DMS79 (cell line): ENCODE measurements around the gene WEE2.
"Not testable (repeated sequence)": the region's sequence is repeated elsewhere in the genome, so short reads cannot be mapped to it uniquely, and the experiment has no call there.

ENCODE experiments used
- DNase-seq: peaks from one replicate; lab custom pipeline; 2025; lab: John Stamatoyannopoulos, UW

The WEE2 gene

DNA sequence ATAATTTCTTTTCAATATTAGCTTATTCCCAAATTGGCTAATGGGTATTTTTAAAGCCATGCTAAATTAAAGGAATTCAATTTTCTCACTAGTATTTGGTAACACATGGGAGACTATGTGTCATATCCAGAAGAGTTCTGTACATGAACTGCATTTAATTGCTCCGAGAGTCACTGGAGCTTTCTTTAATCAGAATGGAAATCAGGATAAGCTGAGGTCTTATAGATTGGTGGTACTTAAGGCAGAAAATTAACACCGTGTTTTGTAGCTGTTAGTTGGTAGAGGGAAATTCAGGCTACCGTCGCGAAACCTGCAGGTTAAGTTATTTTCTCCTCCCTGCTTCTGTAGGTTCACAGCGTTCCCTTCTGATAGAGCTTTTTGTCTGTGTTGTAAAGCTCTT lies at the start of gene WEE2:
TSS of gene WEE2 (plus strand) at position 3 of the 400 bp plus-strand sequence. CDS start 406 bp downstream, outside the sequence.
- no peak for DNase-seq

DNA sequence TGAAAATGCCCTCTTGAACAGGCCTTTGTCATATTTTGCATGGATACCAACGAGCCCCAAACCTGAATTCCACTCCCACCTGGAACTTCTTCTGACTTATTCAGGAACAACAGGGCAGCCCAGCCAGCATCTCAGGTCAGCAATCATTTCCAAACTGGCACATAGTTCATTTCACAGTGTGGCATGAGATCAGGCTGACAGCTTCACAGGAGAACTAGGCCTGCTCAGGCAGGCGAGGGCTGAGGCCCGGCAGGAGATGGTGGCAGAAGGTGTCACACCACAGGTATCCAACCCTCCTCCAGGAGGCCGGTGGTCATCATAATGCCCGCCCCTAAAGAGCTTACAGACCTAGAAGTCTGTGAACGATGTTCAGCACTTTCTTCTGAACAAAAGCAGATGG lies 48.7 kb upstream of the WEE2 start:
- no peak for DNase-seq

DNA sequence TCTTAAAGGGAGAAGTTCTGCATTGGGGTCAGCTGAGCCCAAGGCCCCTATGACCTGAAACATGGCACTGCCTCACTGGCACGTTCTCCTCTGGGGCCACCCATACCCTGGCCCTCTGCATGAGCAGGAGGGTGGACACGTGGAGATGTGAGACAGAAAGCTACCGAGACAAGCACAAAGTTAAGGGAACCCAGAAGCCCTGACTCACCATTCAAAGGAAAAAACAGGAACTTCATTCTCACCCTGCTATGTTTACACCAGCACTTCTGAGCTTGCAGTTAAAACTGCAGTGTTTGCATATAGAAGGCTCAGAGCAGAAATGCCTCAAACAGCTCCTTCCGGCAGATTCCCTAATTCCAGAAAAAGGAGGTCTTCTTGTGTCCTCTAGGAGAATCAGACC lies 47.9 kb upstream of the WEE2 start:
- DNase-seq = no peak

DNA sequence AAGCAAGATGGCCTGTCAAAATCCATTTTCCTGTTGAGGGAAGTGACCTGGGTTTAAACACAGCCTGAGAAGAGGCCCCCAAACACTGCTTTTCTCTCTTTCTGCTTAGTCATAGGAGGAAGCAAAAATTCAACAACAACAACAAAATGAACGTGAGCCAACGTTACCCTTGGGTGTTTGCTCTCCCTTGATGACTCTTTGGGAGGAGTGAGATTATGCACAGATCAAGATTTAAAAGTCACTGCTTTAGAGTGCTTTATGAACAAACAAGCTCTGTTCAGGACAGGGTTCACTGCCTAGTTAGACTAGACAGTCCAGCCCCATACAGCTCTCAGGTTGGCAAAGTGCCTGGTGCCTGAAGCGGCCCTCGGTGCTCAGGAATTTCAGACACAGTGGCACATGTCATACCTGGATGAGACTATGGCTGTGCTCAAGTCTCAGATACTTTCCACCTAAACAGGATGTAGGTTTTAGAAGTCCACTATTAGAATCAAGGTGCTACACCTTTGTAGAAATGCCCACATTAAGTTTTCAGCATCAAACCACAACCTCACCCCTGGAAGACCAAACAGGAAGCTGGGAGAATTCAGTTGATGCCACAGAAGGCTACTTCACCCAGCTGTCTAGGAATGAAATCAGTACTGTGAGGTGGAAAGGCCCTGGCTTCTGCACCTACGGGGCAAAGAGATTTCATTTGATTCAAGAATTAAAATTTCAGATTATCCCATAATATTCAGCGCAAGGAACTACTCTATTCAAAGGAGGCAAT lies 44.9 kb upstream of the WEE2 start:
- no peak for DNase-seq

DNA sequence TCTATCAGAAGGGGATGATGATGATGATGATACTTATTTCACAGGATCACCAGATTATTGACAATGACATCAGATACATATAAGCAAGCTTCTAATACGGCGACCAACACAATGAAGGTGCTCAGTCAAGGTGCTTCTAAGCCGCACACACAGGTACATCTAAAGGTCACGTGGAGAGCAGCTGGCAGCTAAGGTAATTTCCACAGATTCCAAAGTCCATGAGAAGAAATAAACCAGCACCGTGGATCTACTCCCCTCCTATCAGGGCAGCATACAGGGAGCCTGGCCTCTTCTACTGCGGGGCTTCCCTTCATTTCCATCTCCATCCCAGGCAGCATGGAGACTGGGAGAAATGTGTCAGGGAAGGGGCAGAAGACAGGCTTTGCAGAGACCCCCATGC lies 43.7 kb upstream of the WEE2 start:
- no peak for DNase-seq

DNA sequence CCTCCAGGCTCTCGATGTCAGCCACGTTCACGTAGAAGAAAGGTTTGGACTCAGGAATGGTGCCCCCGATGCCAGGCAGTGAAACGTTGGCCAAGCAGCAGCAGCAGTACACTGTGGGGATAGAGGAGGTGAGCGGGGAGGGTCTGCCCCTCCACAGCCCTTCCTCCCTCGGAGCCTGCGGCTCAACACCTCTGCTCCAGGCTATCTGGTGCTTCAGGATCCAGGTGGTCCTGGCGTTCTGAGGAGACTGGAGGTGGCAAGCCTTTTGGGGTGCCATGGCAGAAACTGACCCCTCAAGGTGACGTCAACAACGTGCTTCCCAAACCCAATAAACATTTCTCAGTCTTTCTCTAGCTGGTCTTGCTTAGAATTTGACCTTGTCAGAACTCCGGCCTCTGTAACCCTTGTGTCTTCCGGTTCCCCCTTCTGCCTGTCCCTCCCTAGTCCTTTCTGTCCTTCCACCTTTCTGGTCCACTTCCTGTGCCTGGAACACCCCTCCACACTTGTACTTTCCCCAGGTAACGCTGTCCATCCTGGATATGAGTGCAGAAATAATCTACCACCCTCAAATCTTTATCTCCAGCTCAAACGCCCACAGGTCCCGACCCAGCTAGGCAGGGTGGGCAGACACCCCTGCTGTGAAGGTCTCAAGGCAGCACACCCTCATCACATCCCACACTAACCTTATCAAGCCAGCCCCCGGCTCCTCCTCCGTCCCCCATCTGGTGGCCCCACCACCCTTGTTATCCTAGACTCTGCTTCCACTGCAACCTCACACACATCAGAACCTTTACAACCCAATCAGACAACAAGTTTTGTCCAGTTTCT lies 42.7 kb upstream of the WEE2 start:
- DNase-seq = no peak

DNA sequence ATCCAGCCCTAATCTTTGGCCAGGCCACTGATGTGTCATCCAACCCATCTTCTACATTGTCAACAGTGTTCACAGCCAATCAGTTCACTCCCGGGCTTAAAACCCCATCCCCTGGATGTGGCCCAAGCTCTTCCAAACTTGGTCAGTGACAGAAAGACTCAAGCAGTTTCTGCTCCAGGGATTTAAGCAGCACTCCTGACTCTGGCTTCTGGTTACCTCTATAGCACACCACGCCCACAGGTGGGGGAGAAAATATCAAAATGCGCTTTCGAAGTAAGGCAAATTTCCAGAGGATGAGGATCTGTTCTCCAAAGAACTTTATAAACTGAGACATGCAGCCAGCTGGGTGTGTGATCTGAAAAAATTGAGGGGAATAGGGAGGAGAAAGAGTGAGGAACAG lies 42.1 kb upstream of the WEE2 start:
- DNase-seq = no peak

DNA sequence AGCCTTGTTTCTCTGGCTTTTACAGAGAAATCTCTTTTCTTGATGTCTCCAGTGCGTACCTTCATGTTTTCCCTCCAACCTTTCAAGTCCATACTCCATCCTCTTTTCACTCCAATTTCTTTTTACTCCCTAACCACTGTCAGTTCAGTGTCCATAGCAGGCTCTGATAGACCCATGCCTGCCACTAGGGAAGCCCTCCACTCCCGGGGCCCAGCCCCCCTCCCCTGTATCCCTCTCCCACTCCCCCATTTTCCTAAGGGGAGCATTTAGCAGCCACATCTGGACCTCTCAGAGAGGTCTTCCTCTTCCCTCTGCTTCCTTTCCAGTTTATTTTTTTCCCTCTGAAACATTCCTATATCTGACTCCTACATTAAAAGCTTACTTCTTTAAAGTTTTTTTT lies 39.3 kb upstream of the WEE2 start:
- DNase-seq = no peak

DNA sequence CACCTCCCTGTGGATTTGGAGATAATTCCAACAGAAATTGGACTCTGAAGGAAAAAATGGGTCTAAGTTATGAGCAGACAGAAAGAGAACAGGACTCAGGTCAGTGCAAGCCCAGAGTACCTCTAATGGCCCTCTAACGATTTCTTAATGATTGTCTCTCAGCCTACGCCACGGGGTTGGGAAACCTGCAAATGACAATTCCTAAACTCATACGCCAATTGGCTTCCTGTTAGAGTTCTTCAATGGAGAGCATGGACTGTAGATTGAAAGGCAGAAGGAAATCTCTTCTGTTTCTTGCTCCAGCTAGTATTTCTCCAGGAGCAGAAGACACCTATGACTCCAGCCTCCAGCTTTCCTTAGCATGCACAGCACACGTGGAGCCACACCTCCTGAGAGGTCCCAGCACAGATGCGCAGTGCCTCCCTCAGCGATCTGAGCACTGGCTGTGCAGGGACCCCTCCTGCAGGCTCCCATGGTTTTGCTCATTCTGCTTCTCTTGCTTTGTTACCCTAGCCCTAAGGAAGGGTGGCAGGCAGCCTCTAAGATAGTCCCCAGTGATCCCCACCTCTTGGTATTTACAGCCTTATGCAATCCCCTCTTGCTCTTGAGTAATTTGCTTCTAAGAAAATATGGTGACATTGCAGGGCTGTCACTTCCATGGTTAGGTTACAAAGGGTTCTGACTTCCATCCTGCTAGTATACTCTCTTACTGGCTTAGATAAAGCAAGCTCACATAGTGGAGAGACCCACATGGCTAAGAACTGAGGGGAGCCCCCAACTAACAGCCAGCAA lies 36.3 kb upstream of the WEE2 start:
- no peak for DNase-seq

DNA sequence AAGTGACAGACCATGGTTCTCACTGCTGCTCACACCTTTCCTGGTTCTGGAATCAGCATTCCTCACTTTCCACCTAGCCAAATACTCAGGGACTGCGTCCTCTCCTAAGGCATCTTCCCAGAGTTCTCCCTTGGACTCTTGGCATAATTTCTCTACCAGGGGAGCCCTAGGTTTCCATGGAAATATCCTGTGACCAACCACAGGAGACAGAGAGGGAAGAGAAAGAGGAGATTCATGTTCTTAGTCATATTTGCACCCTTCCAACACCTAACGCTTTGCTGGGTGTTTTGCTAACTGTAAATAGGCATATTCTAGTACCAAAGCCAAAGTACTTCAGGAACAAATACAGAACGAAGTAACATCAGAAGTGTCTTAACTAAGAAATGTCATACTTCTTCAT lies 34.8 kb upstream of the WEE2 start:
- no peak for DNase-seq

DNA sequence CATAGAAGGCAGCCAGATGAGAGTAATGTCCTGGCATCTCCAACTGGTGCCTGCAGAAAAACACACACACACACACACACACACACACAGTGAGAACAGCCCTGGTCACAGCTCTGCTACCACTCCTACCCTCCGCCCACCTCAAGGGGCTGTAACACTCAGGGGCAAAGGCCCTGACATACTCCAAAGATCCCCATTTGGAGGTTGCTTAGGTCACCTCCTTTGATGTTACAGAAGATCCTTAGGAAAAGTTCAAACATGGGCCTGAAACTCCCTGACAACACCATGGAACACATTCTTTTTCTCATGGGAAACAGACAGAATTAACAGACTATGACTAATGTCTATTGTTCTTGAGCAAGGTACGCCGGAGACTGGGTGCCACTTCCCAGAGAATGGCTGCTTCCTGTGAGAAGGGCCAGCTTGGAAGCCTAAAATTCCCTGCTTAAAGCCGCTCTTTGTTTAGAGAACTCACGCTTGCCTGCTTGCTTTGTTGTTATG lies 33.9 kb upstream of the WEE2 start:
- no peak for DNase-seq

DNA sequence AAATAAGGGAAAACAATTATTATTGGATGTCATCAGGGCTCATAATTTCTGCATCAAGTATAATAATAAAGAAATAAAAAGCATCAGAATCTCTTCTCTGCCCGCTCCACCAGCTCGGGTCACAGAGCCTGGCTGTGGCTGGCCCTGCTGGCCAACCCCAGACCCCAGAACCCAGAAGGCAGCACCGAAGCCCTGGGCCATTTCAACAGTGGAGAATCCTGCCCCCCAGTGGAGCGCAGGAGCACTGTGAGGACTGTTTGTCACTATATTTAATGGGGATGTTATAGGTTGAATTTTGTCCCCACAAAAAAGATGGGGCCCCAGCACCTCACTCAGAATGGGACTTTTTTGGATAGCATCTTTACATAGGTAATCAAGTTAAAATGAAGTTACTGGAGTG lies 33.5 kb upstream of the WEE2 start:
- no peak for DNase-seq

DNA sequence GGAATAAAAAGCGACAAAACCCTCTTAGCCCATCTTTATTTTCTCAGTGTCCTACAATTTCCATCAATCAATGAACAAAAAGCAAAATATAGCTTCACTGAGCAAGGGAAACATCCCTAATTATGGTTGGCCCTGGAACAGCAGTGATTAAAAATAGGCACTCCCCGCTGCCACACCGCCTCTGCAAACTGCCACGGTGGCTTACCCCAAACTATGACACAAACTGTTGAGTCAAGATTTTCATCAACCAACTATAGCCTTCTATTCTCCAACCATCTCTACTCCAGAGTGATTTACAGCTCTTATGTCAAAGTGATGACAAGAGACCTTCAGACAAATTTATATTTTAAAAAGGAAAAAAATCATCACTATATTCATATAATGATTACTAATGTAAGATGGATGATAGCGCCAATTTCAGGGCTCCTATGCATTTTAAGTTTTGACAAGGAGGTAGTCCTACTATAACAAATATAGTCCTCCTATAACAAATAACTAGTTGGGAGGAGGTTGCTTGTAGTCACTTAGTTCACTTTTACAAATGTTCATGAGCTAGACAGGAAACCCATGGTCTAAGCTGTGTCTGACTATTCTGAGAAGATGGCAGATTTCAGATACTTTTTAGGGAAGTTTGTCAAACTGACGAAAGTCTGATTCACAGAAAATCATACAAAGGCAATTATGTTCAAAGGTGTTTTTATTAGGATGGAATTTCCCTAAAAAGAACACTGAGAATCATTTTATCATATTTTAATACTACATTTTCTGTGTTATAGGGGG lies 32.5 kb upstream of the WEE2 start:
- no peak for DNase-seq

DNA sequence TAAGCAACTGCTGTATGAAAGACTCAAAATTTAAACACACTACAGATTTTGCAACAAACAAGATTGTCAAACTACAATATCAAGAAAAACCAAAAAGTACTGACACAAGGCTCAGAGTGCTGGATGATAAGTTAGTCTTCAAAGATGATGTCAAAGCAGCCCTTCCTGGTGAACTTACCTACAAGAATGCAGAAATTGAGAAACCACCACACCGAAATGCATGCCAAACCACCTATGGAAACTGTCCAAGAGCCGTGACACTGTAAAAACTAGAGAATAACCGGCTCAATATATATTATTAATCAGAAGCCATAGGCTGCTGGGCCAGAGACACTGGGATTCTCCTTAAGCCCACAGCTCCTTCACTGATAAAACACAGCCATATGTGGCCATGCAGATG lies 31.5 kb upstream of the WEE2 start:
- DNase-seq = no peak

DNA sequence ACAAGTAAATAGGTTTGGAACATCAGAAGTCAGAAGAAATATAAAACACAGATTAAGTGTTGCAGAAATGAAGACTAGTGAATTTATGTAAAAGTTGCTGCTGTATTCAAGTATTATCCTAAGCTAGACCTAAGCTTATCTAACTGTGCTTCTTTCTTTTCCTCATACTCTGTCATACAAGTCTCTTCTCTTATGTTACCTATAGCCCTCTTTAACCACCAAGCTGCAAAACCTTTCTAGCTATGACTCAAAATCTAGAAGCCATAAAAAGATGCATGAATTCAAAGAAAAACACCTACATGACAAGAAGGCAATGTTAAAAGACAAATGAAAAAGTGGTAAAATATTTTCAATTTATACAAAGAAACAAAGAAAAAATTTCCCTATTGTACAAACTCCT lies 29.1 kb upstream of the WEE2 start:
- no peak for DNase-seq

DNA sequence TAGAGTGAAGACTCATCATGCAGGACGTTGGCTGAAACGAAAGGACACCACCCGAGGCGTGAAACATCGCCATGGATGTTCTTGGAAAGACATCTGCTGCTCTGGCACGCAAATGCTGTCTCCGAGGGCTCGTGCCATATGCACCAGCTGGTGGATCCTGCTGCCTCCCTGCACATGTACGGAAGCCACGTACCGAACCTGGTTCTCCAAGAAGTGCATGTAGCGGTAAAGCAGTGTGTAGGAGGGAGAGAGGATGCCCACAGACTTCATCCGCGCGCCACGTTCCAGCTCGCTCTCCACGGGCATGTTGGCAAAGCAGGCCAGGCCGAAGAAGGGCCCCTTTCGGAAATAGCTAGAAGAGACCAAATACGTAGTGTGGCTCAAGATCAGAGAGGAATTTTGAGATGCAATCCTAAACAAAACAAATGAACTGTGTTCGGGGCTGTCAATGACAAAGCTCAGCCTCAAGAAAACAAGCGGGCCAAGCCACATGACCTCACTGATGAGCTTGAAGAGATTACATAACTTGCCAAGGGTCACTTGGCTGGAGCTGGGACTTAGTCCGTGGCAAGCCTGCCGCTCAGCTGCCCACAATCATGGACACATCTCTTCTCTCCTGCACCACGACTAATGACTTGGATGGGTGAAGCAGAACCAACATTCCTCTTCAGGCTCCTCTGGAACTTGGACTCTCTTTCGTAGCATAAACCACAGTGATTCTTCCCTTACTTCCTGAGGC lies 22.7 kb upstream of the WEE2 start:
- DNase-seq = no peak

DNA sequence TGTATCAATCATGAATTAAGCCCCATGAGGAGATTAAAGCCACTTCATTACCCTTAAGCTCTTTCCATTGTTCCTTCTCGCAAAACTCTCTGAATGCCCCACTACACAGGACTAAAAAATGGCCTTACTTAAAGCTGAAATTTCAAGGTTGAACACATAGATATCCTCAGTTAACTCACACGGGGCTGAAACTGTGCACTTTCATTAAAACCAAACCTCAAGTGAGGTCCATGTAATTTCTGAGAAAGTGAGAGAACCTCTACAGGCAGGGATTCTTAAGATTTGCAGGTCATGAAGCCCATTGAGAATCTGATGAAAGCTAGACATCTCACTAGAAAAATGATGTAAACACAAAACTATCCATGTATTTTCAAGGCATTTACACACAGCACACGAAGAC lies 22.1 kb upstream of the WEE2 start:
- DNase-seq = no peak

DNA sequence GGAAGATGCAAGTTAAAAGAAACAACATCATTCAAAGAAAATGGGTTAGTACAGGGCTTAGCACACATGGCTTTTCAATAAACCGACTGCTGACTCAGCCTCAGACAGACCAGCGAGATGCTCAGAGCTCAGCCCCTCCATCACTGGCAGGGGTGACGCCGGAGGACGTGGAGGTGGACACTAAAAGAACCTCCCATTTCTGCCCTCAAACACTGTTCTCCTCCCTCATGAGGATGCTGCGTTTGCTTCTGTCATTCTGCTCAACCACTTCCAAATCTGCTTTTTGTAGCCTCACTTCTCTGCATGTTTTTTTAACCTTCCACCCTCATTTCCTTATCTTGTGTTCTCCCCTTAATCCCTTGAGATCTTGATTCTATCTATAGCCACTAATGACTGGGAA lies 21.5 kb upstream of the WEE2 start:
- no peak for DNase-seq

DNA sequence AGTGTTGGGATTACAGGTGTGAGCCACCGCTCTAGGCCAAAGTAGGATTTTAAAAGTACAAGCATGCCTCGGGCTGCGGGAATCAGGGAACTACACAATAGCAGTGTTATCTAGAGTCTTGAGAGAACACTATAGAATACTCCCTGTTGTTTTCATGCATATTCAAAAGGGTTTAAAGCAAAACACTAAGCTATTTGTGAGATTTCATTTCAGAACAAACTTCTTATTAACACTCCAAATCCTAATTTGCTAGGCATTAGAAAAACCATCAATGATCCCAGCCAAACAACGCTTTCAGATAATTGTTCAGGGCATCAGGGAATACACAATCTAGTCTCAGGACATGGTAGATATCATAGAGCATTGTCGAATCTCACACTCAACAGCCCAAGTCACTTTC lies 20.1 kb upstream of the WEE2 start:
- no peak for DNase-seq

DNA sequence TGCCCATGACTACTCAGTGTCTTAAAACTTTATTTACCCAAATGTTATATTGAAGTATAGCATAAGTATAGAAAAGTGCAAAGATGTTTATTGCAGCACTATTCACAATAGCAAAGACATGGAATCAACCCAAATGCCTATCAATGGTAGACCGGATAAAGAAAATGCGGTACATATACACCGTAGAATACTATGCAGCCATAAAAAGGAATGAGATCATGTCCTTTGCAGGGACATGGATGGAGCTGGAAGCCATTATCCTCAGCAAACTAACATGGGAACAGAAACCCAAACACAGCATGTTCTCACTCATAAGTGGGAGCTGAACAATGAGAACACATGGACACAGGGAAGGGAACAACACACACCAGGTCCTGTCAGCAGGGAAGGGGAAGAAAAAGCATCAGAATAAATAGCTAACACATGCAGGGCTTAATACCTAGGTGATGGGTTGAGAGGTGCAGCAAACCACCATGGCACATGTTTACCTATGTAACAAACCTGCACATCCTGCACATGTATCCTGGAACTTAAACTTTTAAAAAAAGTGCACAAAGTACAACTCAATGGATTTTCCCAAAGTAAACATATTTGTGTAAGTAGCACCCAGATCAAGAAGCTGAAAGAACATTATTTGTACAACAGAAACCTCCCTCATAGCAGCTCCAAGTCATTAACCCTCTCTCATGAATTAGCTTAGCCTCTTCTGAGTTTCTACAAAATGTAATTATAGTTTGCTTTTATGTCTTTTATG lies 18.9 kb upstream of the WEE2 start:
- DNase-seq = not testable (repeated sequence)
